SW 1271 (cell line): ENCODE results near the gene THADA.
"Not testable (repeated sequence)": the region's sequence is repeated elsewhere in the genome, so short reads cannot be mapped to it uniquely, and the experiment has no call there.

ENCODE experiments used
- DNase-seq, 2 experiments: peaks; one replicate each; lab custom pipeline; 2025; lab: John Stamatoyannopoulos, UW

The THADA gene

DNA sequence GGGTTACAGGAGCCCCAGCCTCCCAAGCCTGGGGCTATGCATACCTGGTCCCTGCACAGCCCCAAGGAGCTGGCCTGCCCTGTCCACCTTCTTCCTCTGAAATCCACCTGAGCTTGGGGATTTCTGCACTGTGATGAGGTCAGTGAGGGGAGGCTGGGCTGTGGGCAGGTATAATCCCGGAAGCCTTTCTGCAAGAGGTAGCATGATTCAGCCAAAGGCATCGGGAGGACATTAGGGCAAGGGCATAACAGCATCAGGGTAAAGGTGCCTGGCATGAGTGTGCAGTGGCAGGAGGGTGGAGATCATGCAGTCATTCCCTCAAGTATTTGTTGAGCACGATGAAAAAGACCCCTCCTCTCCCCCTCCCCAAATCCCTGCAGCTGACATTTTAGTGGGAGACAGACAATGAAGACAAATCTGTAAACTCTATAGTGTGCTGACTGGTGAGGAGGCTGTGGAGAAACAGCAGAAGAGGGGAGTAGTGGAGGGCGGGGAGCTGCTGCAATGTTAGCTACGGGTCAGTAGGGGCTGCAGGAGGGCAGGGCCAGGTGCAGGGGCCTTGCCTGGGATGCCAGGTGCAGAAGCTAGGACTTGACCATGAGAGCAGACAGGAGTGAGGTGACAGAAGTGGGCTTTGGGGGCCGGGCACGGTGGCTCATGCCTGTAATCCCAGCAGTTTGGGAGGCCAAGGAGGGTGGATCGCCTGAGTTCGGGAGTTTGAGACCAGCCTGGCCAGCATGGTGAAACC, 388.1 kb downstream of the THADA start:
- no peak for DNase-seq

DNA sequence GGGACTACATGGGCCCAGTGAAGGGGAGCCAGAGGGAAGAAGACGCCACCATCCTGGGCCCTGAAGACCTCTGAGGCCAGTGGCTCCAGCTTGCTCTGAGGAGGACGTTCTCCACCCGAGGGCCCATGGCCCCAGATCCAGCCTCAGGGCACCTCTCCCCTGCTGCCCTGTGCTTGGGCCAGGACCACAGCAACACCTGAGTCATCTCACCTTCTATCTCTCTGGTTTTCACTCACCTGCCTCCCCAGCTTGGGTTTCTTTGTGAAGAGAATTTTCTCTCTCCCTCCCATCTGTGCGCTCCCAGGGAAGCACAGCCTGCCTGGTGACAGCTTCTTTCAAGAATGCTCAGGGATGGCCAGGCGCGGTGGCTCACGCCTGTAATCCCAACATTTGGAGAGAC, 389.2 kb downstream of the THADA start:
- no peak for DNase-seq

DNA sequence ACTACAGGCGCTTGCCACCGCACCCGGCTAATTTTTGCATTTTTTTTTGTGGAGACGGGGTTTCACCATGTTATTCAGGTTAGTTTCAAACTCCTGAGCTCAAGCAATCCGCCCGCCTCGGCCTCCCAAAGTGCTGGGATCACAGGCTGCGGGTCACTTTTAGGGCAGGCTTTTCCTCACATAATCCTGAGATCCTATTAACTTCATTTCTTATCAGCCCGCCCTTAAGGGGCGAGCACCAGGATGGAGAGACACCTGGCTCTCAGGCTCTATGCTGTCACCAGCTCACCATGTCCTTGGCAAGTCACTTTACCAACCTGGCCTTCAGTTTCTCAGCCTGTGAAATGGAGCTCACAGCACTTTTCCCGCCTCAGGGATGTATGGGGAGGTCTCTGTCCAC, 392.5 kb downstream of the THADA start:
- no peak for DNase-seq

- DNase-seq: no peak
These were observed 393.5 kb downstream of the THADA start for GRCh38 chr2:43202289-43202688.

- DNase-seq: no peak
These were observed 394.3 kb downstream of the THADA start for GRCh38 chr2:43201497-43201896.

DNA sequence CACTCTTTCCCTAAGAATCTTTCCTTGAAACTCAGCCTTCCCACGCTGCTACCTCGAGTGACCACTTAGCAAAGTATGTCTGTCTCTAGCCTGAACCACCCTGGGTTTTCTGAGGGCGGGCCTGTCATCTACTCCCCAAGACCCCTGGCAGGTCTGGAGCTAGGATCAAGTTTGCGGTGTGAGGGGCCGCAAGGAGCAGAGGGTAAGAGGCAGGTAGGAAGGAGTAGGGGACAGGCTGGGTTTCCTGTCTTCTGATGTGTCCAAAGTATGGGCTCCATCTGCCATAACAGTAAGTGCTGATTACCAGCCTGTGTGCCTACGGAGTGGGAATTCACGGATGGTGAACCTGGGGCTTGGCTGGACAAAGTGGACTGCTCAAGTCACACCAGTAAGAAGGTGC, 394.8 kb downstream of the THADA start:
- DNase-seq: no peak

DNA sequence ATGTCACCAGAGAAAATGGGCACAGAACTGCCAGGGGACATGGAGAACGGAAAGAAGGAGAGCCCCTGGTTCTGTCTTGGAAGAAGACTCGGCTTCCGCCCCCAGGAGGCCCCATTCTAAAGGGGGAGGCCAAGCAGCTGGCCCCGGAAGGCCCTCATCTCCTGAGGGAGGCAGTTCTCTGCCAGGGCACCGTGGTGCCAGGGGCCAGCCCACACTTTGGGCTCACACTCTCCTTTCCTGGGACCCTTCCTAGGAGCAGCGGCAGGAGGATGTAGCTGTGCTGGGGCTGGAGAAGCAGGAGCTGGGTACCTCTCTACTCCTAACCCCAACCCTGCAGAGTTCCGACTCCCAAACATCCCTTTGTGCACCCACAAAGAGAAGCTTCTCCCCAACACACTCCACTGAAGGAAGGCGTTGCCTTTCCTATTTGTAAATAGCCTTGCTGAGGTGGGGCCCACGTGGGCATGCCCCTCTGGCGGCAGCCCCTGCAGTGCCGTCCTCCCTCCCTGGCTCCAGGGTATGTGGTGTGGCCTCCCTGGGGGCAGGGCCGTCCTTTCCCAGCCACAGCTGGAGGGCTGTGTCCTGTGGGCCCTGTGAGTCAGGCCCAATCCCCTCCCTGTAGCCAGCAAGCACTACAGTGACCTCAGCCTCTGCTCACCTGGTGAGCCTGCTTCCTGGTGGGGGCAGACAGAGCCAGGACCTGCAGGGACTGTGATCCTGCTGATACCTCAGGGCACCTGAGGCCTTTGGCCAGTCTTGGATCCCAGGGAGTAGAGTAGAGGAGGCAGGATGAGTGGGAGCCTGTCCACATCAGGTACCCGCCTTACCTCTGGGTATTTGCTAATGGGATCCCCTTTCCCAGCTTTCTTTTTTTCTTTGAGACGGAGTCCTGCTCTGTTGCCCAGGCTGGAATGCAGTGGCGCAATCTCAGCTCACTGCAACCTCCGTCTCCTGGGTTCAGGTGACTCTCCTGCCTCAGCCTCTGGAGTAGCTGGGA, 396.0 kb downstream of the THADA start:
- DNase-seq: no peak

DNA sequence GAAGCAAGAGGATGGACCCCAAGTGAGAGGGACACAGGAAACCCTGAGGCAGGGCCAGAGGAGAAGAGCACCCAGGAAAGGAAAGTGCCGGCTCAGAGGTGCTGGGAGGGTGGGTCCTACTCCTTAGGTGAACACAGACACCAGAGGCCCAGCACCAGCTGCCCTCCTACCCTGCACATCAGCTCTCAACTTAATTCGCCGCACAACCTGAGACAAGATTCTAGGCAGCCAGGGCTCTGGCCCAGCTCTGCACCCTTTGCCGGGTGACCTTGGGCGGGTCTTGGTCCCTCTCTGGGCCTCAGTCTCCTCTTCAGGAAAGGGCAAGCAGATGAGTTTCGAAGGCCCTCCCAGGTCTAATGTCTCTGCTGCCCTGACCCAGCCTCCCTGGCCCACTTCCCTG, 397.6 kb downstream of the THADA start:
- DNase-seq: no peak

GRCh38 chr2:43197588-43197896, 398.3 kb downstream of the THADA start:
- no peak for DNase-seq

DNA sequence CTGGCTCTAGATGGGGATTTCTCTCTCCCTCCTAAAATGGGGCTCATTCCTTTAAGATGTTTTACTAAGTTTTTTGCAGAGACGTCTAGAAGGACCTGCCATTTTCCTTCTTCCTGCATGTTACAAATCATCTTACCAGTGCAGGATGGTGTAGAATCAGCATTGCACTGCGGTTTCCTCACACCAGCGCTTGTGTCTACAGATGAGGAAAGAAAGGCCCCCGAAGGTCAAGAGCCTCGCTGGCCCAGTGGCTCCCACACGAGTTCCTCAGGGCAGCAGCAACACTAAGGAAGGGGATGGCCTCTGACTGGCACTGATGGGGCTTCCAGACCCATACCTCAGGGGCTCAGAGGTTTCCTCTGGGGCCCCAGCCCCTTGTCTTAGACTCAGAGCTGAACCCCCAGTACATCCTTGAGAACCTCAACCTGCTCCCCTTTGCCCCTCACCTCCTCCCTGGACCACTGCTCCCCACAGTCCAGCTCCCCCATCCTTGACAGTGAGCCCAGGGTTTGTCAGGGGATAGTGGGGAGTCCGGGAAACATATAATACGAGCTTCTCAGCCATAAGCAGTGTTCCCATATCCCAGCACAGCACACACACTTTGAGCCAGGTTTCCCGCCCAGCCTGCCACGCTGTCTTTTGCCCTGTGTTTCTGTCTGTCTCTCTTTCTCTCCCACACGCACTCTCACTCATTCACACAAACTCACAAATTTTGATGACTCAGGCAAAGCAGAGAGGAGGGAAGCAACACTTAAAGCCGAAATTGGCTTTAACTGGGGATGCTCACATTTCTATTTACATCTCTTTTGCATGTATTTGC, 398.9 kb downstream of the THADA start:
- no peak for DNase-seq

DNA sequence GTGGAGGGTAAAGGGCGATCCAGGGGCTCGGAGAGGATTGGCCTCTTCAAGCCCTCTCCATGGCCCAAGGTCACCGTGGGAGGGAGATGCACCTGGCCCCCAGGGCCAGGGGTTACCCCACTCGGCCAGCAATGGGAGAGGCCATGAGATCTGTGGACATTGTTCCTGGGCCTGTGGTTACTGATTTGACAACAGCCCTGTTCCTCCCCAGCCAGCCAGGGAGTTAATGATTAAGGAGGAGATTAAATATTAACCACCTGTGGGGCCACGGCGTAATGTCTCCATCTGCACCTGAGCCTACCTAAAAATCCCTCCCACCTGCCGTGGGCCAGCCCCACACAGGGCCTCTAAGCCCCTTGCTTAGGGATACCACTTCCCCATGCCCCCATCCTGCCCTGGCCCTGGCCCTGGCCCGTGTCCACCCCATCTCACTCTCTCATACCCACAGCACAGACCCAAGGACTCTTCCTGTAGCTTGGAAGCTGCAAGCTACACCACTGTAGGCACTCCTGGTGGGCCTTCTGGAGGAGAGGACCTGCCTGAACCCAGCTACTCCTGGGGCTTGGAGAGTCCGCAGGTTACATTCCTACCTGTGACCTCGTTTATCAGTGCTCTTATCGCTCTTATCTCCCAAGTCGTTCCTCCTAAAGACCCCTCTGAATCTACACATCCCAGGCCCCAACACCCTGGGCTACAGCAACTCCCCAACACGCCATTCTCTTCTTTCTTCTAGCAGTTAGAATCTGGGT, 401.5 kb downstream of the THADA start:
- DNase-seq: no peak

GRCh38 chr2:43193652-43194120, 402.2 kb downstream of the THADA start:
- DNase-seq: no peak

- no peak for DNase-seq
These were observed 402.8 kb downstream of the THADA start for GRCh38 chr2:43192744-43193651.

- no peak for DNase-seq
These were observed 403.8 kb downstream of the THADA start for GRCh38 chr2:43191947-43192516.

DNA sequence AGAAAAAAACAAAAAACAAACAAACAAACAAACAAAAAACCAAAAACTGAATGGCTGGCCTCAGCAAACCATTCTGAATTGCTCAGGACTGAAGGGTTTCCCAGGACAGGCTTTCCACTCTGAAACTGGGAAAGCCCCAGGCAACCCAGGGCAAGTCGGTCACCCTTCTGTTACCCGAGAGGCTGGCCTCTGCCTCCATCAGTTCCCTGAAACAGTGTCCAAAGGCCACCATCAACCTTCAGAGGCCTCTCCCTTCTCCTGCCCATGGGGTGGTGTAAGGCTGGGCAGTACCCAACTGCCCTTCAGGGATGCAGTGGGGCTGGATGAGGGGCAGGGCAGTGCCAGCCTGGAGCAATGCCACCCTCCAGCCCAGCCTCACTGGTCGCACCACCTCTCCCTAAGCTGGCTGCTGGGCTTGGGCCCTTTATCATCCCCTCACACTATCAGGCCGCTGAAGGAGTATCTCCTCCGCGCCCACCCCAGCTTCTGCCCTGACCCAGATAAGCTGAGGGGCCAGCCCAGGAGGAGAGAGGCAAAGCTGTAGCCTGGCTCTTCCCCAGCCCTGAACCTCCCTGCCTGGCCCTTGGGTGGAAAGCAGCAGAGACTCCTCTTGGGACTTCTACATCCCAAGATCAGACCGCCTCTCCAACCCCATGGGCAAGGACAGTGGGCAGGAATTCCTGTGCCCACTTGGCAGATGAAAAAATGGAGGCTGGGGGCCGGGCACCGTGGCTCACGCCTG, 405.4 kb downstream of the THADA start:
- no peak for DNase-seq

- DNase-seq: not testable (repeated sequence)
These were observed 406.0 kb downstream of the THADA start for GRCh38 chr2:43189861-43190260.

DNA sequence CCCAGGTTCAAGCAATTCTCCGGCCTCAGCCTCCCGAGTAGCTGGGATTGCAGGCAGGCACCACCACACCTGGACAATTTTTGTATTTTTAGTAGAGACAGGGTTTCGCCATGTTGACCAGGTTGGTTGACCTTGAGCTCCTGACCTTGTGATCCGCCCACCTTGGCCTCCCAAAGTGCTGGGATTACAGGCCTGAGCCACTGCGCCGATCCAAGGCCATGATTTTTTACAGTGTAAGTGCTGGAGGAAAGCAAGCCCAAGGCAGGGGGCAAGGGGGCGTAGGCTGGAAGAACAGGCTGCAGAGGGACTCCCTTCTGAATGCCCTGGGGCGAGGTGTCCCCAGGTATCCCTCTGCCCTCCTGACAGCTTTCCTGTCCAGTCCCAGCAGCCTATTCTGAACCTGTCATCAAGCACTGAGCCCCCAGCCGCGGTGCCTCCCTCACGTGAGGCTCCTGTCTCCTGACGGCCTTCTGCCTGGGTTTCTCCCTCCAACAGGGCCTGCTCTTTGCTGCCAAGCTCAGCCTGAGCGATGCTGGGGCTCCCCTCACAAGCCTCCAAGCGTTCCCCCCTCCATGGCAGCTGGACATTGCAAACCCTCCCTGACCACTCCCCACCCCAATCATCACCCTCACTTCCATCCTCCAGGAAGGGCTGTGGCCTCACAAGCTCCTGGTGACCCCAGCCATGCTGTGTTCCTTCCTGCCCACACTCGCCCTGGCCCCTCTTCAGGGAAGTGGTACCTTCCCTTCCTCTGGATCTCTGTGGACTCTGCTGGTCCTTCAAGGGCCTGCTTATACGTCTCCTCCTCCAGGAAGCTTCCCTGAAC, 407.1 kb downstream of the THADA start:
- DNase-seq: no peak

DNA sequence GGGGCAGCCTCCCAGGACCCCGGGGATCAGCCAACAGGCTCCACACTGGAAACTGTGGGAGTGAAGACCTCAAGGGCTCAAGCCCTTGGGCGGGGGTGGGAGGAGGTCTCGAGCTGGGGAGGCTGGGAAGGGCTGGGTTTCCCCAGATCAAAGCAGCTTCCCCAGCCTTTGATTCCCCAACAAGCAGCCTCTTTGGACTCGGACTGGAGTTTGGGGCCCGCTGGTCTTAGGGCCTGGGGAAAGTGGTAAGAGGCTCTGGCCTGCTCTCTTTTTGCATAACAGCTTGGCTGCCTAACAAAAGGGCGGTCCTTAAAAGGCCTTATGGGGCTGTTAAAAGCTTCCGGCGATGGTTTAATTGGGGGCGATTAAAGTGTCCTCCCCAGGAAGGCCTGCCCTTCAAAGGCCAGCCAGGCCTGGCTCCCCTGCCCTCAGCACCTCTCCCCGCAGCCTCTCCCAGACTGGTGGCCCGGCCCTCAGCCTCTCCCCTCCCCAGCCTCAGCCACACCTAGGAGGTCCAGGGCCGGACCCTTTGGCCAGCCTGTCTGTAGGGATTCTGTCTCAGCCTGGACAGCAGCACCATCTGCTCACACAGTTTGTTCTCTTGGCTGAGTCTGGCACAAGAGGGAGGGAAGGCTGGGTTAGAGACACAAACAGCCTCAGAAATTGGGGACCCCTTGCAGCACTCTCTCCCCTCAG, 409.0 kb downstream of the THADA start:
- DNase-seq: no peak
